ENCODE measurements around the gene ATXN1.
"Not testable (repeated sequence)": the region's sequence is repeated elsewhere in the genome, so short reads cannot be mapped to it uniquely, and the experiment has no call there.

ATXN1 gene

GRCh38 chr6:16271428-16271827 lies 489.8 kb downstream of the ATXN1 start (continued):
- TF ChIP-seq, protein P1, sequence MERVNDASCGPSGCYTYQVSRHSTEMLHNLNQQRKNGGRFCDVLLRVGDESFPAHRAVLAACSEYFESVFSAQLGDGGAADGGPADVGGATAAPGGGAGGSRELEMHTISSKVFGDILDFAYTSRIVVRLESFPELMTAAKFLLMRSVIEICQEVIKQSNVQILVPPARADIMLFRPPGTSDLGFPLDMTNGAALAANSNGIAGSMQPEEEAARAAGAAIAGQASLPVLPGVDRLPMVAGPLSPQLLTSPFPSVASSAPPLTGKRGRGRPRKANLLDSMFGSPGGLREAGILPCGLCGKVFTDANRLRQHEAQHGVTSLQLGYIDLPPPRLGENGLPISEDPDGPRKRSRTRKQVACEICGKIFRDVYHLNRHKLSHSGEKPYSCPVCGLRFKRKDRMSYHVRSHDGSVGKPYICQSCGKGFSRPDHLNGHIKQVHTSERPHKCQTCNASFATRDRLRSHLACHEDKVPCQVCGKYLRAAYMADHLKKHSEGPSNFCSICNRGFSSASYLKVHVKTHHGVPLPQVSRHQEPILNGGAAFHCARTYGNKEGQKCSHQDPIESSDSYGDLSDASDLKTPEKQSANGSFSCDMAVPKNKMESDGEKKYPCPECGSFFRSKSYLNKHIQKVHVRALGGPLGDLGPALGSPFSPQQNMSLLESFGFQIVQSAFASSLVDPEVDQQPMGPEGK (CRISPR knock-in tag; IDR thresholded peaks at IDR 0.05; ENCODE audit: borderline replicate concordance) = no peak

- TF ChIP-seq RARB (CRISPR knock-in tag; IDR thresholded peaks at IDR 0.05) (no peak), ZC3H10 (CRISPR knock-in tag; IDR thresholded peaks at IDR 0.05) (no peak), CSDC2 (CRISPR knock-in tag; IDR thresholded peaks at IDR 0.05) (no peak), TCF4 (CRISPR knock-in tag; IDR thresholded peaks at IDR 0.05; ENCODE audit: borderline replicate concordance) (no peak), GLIS3 (CRISPR knock-in tag; IDR thresholded peaks at IDR 0.05) (no peak), BACH2 (CRISPR knock-in tag; IDR thresholded peaks at IDR 0.05; ENCODE audit: borderline replicate concordance) (no peak), POU6F1 (CRISPR knock-in tag; IDR thresholded peaks at IDR 0.05; ENCODE audit: borderline replicate concordance, low read depth) (no peak)
- no peak for ATAC-seq
Measured at GRCh38 chr6:16270178-16270794, 491.0 kb downstream of the ATXN1 start.

DNA sequence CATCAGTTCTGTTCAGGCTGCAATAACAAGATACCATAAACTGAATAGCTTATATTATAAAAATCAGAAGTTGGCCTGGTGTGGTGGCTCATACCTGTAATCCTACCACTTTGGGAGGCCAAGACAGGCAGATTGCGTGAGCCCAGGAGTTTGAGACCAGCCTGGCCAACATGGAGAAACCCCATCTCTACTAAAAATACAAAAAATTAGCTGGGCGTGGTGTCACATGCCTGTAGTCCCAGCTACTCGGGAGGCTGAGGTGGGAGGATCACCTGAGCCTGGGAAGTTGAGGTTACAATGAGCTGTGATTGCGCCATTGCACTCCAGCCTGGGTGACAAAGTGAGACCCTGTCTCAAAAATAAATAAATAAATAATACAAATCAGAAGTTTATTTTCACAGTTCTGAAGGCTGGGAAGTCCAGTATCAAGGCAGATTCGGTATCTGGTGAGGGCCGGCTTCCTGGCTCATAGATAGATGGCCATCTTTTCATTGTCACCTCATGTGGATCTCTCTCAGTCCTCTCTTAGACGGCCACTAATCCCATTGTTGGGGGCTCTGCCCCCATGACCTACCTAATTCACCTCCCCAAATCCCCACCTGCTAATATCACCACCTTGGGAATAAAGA lies 491.7 kb downstream of the ATXN1 start:
- not testable (repeated sequence) for ATAC-seq

- TF ChIP-seq POU6F1 (CRISPR knock-in tag; IDR thresholded peaks at IDR 0.05; ENCODE audit: borderline replicate concordance, low read depth) (no peak), CREB5 (CRISPR knock-in tag; IDR thresholded peaks at IDR 0.05; ENCODE audit: low read depth) (no peak), ZNF8 (CRISPR knock-in tag; IDR thresholded peaks at IDR 0.05) (no peak), ZNF70 (CRISPR knock-in tag; IDR thresholded peaks at IDR 0.05) (no peak), ZNF565 (CRISPR knock-in tag; conservative IDR thresholded peaks at IDR 0.05; ENCODE audit: low read depth) (no peak)
- TF ChIP-seq, protein P2, sequence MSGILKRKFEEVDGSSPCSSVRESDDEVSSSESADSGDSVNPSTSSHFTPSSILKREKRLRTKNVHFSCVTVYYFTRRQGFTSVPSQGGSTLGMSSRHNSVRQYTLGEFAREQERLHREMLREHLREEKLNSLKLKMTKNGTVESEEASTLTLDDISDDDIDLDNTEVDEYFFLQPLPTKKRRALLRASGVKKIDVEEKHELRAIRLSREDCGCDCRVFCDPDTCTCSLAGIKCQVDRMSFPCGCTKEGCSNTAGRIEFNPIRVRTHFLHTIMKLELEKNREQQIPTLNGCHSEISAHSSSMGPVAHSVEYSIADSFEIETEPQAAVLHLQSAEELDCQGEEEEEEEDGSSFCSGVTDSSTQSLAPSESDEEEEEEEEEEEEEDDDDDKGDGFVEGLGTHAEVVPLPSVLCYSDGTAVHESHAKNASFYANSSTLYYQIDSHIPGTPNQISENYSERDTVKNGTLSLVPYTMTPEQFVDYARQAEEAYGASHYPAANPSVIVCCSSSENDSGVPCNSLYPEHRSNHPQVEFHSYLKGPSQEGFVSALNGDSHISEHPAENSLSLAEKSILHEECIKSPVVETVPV (CRISPR knock-in tag; IDR thresholded peaks at IDR 0.05) = no peak
- no peak for ATAC-seq
Measured at GRCh38 chr6:16267428-16268263, 493.6 kb downstream of the ATXN1 start.

DNA sequence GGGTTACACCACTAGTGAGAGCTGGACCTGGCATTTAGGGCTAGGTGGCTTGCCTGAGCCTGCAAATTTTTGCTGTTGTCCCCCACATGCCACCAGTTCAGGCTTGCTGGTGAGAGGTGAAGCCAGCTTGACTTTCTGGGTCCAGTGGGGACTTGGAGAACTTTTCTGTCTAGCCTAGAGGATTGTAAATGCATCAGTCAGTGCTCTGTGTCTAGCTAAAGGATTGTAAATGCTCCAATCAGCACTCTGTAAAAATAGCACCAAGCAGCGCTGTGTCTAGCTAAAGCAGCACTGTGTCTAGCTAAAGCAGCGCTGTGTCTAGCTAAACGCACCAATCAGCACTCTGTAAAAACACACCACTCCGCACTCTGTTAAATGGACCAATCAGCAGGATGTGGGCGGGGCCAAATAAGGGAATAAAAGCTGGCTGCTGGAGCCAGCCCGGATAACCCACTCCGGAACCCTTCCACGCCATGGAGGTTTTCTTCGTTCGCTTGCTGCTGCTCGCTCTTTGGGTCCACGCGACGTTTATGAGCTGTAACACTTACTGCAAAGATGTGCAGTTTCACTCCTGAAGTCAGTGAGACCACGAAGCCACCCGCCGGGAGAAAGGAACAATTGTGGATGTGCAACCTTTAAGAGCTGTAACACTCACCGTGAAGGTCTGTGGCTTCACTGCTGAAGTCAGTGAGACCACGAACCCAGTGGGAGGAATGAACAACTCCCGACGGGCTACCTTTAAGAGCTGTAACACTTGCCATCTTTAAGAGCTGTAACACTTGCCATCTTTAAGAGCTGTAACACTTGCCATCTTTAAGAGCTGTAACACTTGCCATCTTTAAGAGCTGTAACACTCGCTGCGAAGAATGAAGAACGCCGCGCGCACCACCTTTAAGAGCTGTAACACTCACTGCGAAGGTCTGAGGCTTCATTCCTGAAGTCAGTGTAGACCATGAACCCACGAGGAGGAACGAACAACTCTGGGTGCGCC lies 495.6 kb downstream of the ATXN1 start:
- no peak for ATAC-seq
- TF ChIP-seq ESRRG (CRISPR knock-in tag; IDR thresholded peaks at IDR 0.05) = no peak
- TF ChIP-seq ISL1 (CRISPR knock-in tag; IDR thresholded peaks at IDR 0.05) = no peak
- TF ChIP-seq ZFP30 (CRISPR knock-in tag; IDR thresholded peaks at IDR 0.05) = no peak
- TF ChIP-seq, protein P2 (CRISPR knock-in tag; IDR thresholded peaks at IDR 0.05) = no peak
- TF ChIP-seq TOX (CRISPR knock-in tag; IDR thresholded peaks at IDR 0.05; ENCODE audit: borderline replicate concordance) = no peak
- no peak for TF ChIP-seq TCF4 (CRISPR knock-in tag; IDR thresholded peaks at IDR 0.05; ENCODE audit: borderline replicate concordance)
- no peak for TF ChIP-seq TSHZ2 (CRISPR knock-in tag; IDR thresholded peaks at IDR 0.05)
